ENCODE measurements around the gene ISX.
A peak's percentile ranks its signal among the peaks of the same experiment; 100 is the strongest.
"Not testable (repeated sequence)": the region's sequence is repeated elsewhere in the genome, so short reads cannot be mapped to it uniquely, and the experiment has no call there.

ISX gene

GRCh38 chr22:35065796-35066218 lies at the start of gene ISX:
ISX (plus strand) TSS chr22:35066158; CDS start chr22:35067088, 930 bp downstream.
- no peak for DNase-seq

- DNase-seq: no peak
Measured at GRCh38 chr22:35016909-35017308, 49.0 kb upstream of the ISX start.

GRCh38 chr22:35018995-35019394 lies 47.0 kb upstream of the ISX start:
- no peak for DNase-seq

- no peak for DNase-seq
Measured at GRCh38 chr22:35020517-35020916, 45.4 kb upstream of the ISX start.

- peak in 1 of 2 experiments; percentile 3 for DNase-seq
Measured at GRCh38 chr22:35021161-35021560, 44.8 kb upstream of the ISX start.

- DNase-seq: no peak
Measured at GRCh38 chr22:35022291-35022690, 43.7 kb upstream of the ISX start.

GRCh38 chr22:35023692-35024363 lies 42.1 kb upstream of the ISX start:
- peak; percentile 2 to 15 for DNase-seq

- no peak for DNase-seq
Measured at GRCh38 chr22:35024364-35024692, 41.6 kb upstream of the ISX start.

- not testable (repeated sequence) for DNase-seq
Measured at GRCh38 chr22:35030112-35030511, 35.8 kb upstream of the ISX start.

- DNase-seq: no peak
Measured at GRCh38 chr22:35032571-35032970, 33.4 kb upstream of the ISX start.

- DNase-seq: no peak
Measured at GRCh38 chr22:35033635-35034296, 32.2 kb upstream of the ISX start.

- no peak for DNase-seq
Measured at GRCh38 chr22:35034963-35035362, 31.0 kb upstream of the ISX start.

- no peak for DNase-seq
Measured at GRCh38 chr22:35037089-35037488, 28.9 kb upstream of the ISX start.

GRCh38 chr22:35039625-35040024 lies 26.3 kb upstream of the ISX start:
- no peak for DNase-seq

- DNase-seq: no peak
Measured at GRCh38 chr22:35043252-35043933, 22.6 kb upstream of the ISX start.

- DNase-seq: no peak
Measured at GRCh38 chr22:35043934-35044319, 22.0 kb upstream of the ISX start.

- DNase-seq: no peak
Measured at GRCh38 chr22:35044607-35045390, 21.2 kb upstream of the ISX start.

- DNase-seq: no peak
Measured at GRCh38 chr22:35045451-35045850, 20.5 kb upstream of the ISX start.

- no peak for DNase-seq
Measured at GRCh38 chr22:35046744-35047462, 19.1 kb upstream of the ISX start.

GRCh38 chr22:35050038-35050437 lies 15.9 kb upstream of the ISX start:
- DNase-seq: not testable (repeated sequence)

GRCh38 chr22:35051013-35051535 lies 14.9 kb upstream of the ISX start:
- DNase-seq: no peak

GRCh38 chr22:35051791-35052190 lies 14.2 kb upstream of the ISX start:
- no peak for DNase-seq

Measured in NCI-H2081 (cell line).